Measurements from ENCODE around the gene LEP.

The LEP gene

GRCh38 chr7:128206017-128206746 lies 34.9 kb upstream of the LEP start:
- TF ChIP-seq TAF1 (IDR thresholded peaks at IDR 0.05; ENCODE audit: low read depth) (no peak), YY1 (IDR thresholded peaks at IDR 0.05; ENCODE audit: low read depth) (no peak), ZBTB7A (IDR thresholded peaks at IDR 0.05; ENCODE audit: low read depth) (no peak), TEAD4 (IDR thresholded peaks at IDR 0.05) (no peak), CEBPB (IDR thresholded peaks at IDR 0.05) (no peak), EGR1 (IDR thresholded peaks at IDR 0.05) (no peak), RAD21 (IDR thresholded peaks at IDR 0.05; ENCODE audit: low read depth) (no peak), NFIC (IDR thresholded peaks at IDR 0.05) (no peak), REST (IDR thresholded peaks at IDR 0.05; ENCODE audit: low read depth) (no peak), USF1 (IDR thresholded peaks at IDR 0.05) (no peak), FOXM1 (IDR thresholded peaks at IDR 0.05; ENCODE audit: borderline replicate concordance, low read depth) (no peak), TCF12 (IDR thresholded peaks at IDR 0.05; ENCODE audit: low read depth) (no peak), MAX (IDR thresholded peaks at IDR 0.05) (no peak), CREB1 (IDR thresholded peaks at IDR 0.05; ENCODE audit: low read depth) (no peak), EP300 (IDR thresholded peaks at IDR 0.05; ENCODE audit: borderline replicate concordance) (no peak)

- no peak for TF ChIP-seq TEAD4 (IDR thresholded peaks at IDR 0.05)
- TF ChIP-seq MAX (IDR thresholded peaks at IDR 0.05) = no peak
- TF ChIP-seq REST (IDR thresholded peaks at IDR 0.05; ENCODE audit: low read depth) = no peak
- no peak for TF ChIP-seq NFIC (IDR thresholded peaks at IDR 0.05)
- no peak for TF ChIP-seq YY1 (IDR thresholded peaks at IDR 0.05; ENCODE audit: low read depth)
- TF ChIP-seq EGR1 (IDR thresholded peaks at IDR 0.05) = no peak
- TF ChIP-seq RAD21 (IDR thresholded peaks at IDR 0.05; ENCODE audit: low read depth) = no peak
- no peak for TF ChIP-seq CREB1 (IDR thresholded peaks at IDR 0.05; ENCODE audit: low read depth)
- TF ChIP-seq FOXM1 (IDR thresholded peaks at IDR 0.05; ENCODE audit: borderline replicate concordance, low read depth) = no peak
- TF ChIP-seq ZBTB7A (IDR thresholded peaks at IDR 0.05; ENCODE audit: low read depth) = no peak
- no peak for TF ChIP-seq EP300 (IDR thresholded peaks at IDR 0.05; ENCODE audit: borderline replicate concordance)
- TF ChIP-seq TCF12 (IDR thresholded peaks at IDR 0.05; ENCODE audit: low read depth) = no peak
- TF ChIP-seq CEBPB (IDR thresholded peaks at IDR 0.05) = no peak
- TF ChIP-seq TAF1 (IDR thresholded peaks at IDR 0.05; ENCODE audit: low read depth) = no peak
- no peak for TF ChIP-seq USF1 (IDR thresholded peaks at IDR 0.05)
These were observed 34.2 kb upstream of the LEP start for GRCh38 chr7:128206747-128207500.

GRCh38 chr7:128207609-128208008 lies 33.5 kb upstream of the LEP start:
- TF ChIP-seq REST (IDR thresholded peaks at IDR 0.05; ENCODE audit: low read depth) (no peak), TCF12 (IDR thresholded peaks at IDR 0.05; ENCODE audit: low read depth) (no peak), NFIC (IDR thresholded peaks at IDR 0.05) (no peak), EGR1 (IDR thresholded peaks at IDR 0.05) (no peak), CREB1 (IDR thresholded peaks at IDR 0.05; ENCODE audit: low read depth) (no peak), TEAD4 (IDR thresholded peaks at IDR 0.05) (no peak), TAF1 (IDR thresholded peaks at IDR 0.05; ENCODE audit: low read depth) (no peak), YY1 (IDR thresholded peaks at IDR 0.05; ENCODE audit: low read depth) (no peak), FOXM1 (IDR thresholded peaks at IDR 0.05; ENCODE audit: borderline replicate concordance, low read depth) (no peak), MAX (IDR thresholded peaks at IDR 0.05) (no peak), USF1 (IDR thresholded peaks at IDR 0.05) (no peak), CEBPB (IDR thresholded peaks at IDR 0.05) (no peak), EP300 (IDR thresholded peaks at IDR 0.05; ENCODE audit: borderline replicate concordance) (no peak), RAD21 (IDR thresholded peaks at IDR 0.05; ENCODE audit: low read depth) (no peak), ZBTB7A (IDR thresholded peaks at IDR 0.05; ENCODE audit: low read depth) (no peak)

Measured in Ishikawa (cell line).